ENCODE measurements around the gene GPR157.
A peak's percentile ranks its signal among the peaks of the same experiment; 100 is the strongest.
"Not testable (repeated sequence)": the region's sequence is repeated elsewhere in the genome, so short reads cannot be mapped to it uniquely, and the experiment has no call there.

The GPR157 gene

DNA sequence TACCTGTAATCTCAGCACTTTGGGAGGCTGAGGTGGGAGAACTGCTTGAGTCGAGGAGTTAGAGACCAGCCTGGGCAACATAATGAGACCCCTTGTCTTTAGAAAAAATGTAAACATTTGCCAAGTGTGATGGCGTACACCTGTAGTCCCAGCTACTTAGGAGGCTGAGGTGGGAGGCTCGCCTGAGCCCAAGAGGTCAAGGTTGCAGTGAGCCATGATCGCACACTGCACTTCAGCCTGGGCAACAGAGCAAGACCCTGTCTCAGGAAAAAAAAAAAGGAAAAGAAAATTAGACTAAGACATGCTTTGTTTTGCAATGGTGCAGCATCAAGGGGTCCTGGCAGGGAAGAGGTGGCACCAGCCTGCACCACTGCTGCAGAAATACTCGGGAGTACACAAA is 16.8 kb upstream of the GPR157 start:
- DNase-seq, result no peak
- Histone ChIP-seq H3K36me3 (peaks cover 20% of the 10 kb centered on the region), H3K27ac (no peak overlapping the region), H3K4me3 (ENCODE audit: low read depth, low read length) (no peak overlapping the region), H3K27me3 (ENCODE audit: insufficient read depth, low read depth, severe bottlenecking) (no peaks in the 10 kb centered on the region), H3K9me3 (ENCODE audit: severe bottlenecking) (no peaks in the 10 kb centered on the region)
- TF ChIP-seq CTCF (IDR thresholded peaks at IDR 0.05; ENCODE audit: low read depth, low read length), result no peak

GRCh38 chr1:9145021-9145668 is 16.2 kb upstream of the GPR157 start:
- no peaks in the 10 kb centered on the region for H3K27me3 ChIP-seq (ENCODE audit: insufficient read depth, low read depth, severe bottlenecking)
- no peaks in the 10 kb centered on the region for H3K9me3 ChIP-seq (ENCODE audit: severe bottlenecking)
- H3K27ac ChIP-seq, result no peak overlapping the region
- no peak overlapping the region for H3K4me3 ChIP-seq (ENCODE audit: low read depth, low read length)
- TF ChIP-seq CTCF (IDR thresholded peaks at IDR 0.05; ENCODE audit: low read depth, low read length), result no peak
- DNase-seq, result no peak
- peaks cover 14% of the 10 kb centered on the region for H3K36me3 ChIP-seq

DNA sequence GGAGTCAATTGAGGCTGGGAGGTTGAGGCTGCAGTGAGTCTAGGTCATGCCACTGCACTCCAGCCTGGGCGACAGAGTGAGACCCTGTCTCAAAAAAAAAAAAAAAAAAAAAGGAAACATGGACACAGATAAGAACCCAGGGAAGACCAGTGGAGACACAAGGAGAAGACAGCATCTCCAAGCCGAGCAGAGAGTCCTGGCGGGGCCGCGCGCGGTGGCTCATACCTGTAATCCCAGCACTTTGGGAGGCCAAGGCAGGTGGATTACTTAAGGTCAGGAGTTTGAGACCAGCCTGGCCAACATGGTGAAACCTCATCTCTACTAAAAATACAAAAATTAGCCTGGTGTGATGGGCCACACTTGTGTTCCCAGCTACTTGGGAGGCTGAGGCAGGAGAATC is 15.6 kb upstream of the GPR157 start:
- not testable (repeated sequence) for DNase-seq; H3K4me3 ChIP-seq (ENCODE audit: low read depth, low read length); H3K27me3 ChIP-seq (ENCODE audit: insufficient read depth, low read depth, severe bottlenecking); H3K9me3 ChIP-seq (ENCODE audit: severe bottlenecking); H3K36me3 ChIP-seq; H3K27ac ChIP-seq

- no peaks in the 10 kb centered on the region for H3K27me3 ChIP-seq (ENCODE audit: insufficient read depth, low read depth, severe bottlenecking)
- H3K9me3 ChIP-seq (ENCODE audit: severe bottlenecking), result no peaks in the 10 kb centered on the region
- H3K4me3 ChIP-seq (ENCODE audit: low read depth, low read length), result no peak overlapping the region
- TF ChIP-seq CTCF (IDR thresholded peaks at IDR 0.05; ENCODE audit: low read depth, low read length), result no peak
- no peak overlapping the region for H3K27ac ChIP-seq
- no peaks in the 10 kb centered on the region for H3K36me3 ChIP-seq
- DNase-seq, result no peak
Measured at GRCh38 chr1:9143250-9143649, 14.3 kb upstream of the GPR157 start.

- no peak for TF ChIP-seq CTCF (IDR thresholded peaks at IDR 0.05; ENCODE audit: low read depth, low read length)
- DNase-seq, result no peak
- Histone ChIP-seq H3K27me3 (ENCODE audit: insufficient read depth, low read depth, severe bottlenecking) (no peaks in the 10 kb centered on the region), H3K36me3 (no peaks in the 10 kb centered on the region), H3K27ac (no peak overlapping the region), H3K9me3 (ENCODE audit: severe bottlenecking) (no peaks in the 10 kb centered on the region), H3K4me3 (ENCODE audit: low read depth, low read length) (no peak overlapping the region)
Measured at GRCh38 chr1:9139930-9140329, 11.0 kb upstream of the GPR157 start.

GRCh38 chr1:9136932-9137331 is 8.0 kb upstream of the GPR157 start:
- H3K27me3 ChIP-seq (ENCODE audit: insufficient read depth, low read depth, severe bottlenecking), result no peaks in the 10 kb centered on the region
- no peak for TF ChIP-seq CTCF (IDR thresholded peaks at IDR 0.05; ENCODE audit: low read depth, low read length)
- H3K36me3 ChIP-seq, result no peaks in the 10 kb centered on the region
- H3K27ac ChIP-seq, result no peak overlapping the region; the same call in 1 of the 2 replicates
- peak; percentile 43 for DNase-seq
- no peak overlapping the region for H3K4me3 ChIP-seq (ENCODE audit: low read depth, low read length)
- no peaks in the 10 kb centered on the region for H3K9me3 ChIP-seq (ENCODE audit: severe bottlenecking)

Data from WERI-Rb-1 (cell line).